Lower lobe of right lung (tissue), 2 donors: Measurements from ENCODE around the gene WDR77. TPM values are rescaled to one million over a fixed set of nuclear protein-coding genes. Genes with fewer than 3 reads are reported as not detected.

Experiments used
- ATAC-seq, 2 donors: fragments of 200-7000 bp; cut with Tn5 transposase; one replicate each; pipeline ENCODE4 v1.9.1; 2020 to 2022; ENCODE audit warnings: mild to moderate bottlenecking in 2 of 2, moderate library complexity in 2 of 2
- DNase-seq: peaks from one replicate; pipeline ENCODE4 v3.0.0-alpha.2; 2020
- H3K27ac ChIP-seq: fragments of 200-600 bp; one replicate; pipeline ENCODE4 v1.8.0; 2022
- H3K27me3 ChIP-seq: fragments of 200-600 bp; one replicate; pipeline ENCODE4 v1.8.0; 2022; ENCODE audit warnings: low read depth
- H3K36me3 ChIP-seq: fragments of 200-600 bp; one replicate; pipeline ENCODE4 v1.8.0; 2022; ENCODE audit warnings: mild to moderate bottlenecking
- H3K4me1 ChIP-seq: fragments of 200-600 bp; one replicate; pipeline ENCODE4 v1.8.0; 2022
- H3K4me3 ChIP-seq: fragments of 200-600 bp; one replicate; pipeline ENCODE4 v1.8.0; 2022; ENCODE audit warnings: mild to moderate bottlenecking
- H3K9me3 ChIP-seq: fragments of 200-600 bp; one replicate; pipeline ENCODE4 v1.8.0; 2022
- intact Hi-C: fragments of 100-400 bp; cut with DNase I; formaldehyde crosslinking; loops from one replicate; pipeline ENCODE4 v1.11.0; 2022
- total RNA-seq: library from RNA; stranded (reverse); fragmentation: NEBNext Ultra II Directional; extraction: Animal tissue kit (Norgen Biotek cat#: 25700); gene quantifications from one replicate; pipeline ENCODE4 v1.2.1, GENCODE V29; 2021
- TF ChIP-seq, protein P1 (sequence below): fragments of 200-600 bp; IDR thresholded peaks from one replicate; pipeline ENCODE4 v1.8.0; 2022; ENCODE audit warnings: antibody characterized with exemption, mild to moderate bottlenecking
- donor health status: DM: no; HTN: yes; CAD: no; lungs with severe emphysema.

The WDR77 gene
- total RNA-seq, 1 donor from 2014 or later: 15.1 TPM

GRCh38 chr1:111407301-111407700 is 41.8 kb downstream of the WDR77 start:
- intact Hi-C loops: loop anchor here (10.0 kb wide), 1 partner anchor 182 kb away; the partner anchor contains the start of gene CHI3L2
- ATAC-seq: no peak
- no peaks in the 10 kb centered on the region for H3K9me3 ChIP-seq

DNA sequence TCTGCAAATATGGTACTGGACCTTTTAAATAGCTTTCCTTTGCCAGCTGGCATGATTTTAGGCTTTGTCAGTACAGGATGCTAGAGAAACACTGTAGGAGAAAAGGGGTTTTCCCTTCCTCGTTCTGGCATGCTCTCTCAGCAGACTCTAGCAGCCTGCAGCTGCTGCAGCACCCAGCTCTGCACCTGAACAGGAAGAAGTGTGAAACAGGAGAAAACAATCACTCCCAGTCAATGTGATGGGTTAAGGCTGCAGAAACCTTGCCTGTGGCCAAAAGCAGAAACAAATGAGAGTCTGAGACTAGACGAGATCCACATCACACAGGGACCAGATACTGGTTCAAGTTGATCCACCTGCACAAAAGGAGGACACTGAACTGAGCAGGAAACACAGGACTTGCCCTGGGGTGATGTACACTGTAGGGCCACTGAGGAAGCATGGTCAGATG is 42.7 kb downstream of the WDR77 start:
- Histone ChIP-seq H3K4me3 (no peak overlapping the region), H3K4me1 (peaks cover 11% of the 10 kb centered on the region), H3K27ac (no peak overlapping the region), H3K9me3 (no peaks in the 10 kb centered on the region), H3K27me3 (peaks cover 8% of the 10 kb centered on the region), H3K36me3 (no peaks in the 10 kb centered on the region)
- intact Hi-C loops: loop anchor here (10.0 kb wide), 1 partner anchor 182 kb away; the partner anchor contains the start of gene CHI3L2
- DNase-seq (no peak), ATAC-seq (peak; percentile 86 to 89)
- TF ChIP-seq, protein P1, sequence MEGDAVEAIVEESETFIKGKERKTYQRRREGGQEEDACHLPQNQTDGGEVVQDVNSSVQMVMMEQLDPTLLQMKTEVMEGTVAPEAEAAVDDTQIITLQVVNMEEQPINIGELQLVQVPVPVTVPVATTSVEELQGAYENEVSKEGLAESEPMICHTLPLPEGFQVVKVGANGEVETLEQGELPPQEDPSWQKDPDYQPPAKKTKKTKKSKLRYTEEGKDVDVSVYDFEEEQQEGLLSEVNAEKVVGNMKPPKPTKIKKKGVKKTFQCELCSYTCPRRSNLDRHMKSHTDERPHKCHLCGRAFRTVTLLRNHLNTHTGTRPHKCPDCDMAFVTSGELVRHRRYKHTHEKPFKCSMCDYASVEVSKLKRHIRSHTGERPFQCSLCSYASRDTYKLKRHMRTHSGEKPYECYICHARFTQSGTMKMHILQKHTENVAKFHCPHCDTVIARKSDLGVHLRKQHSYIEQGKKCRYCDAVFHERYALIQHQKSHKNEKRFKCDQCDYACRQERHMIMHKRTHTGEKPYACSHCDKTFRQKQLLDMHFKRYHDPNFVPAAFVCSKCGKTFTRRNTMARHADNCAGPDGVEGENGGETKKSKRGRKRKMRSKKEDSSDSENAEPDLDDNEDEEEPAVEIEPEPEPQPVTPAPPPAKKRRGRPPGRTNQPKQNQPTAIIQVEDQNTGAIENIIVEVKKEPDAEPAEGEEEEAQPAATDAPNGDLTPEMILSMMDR: no peak

More at GRCh38 chr1:111407301-111407700, 41.8 kb downstream of the WDR77 start:
- TF ChIP-seq, protein P1: no peak
- Histone ChIP-seq H3K4me3 (no peak overlapping the region), H3K27ac (no peak overlapping the region), H3K27me3 (peaks cover 8% of the 10 kb centered on the region), H3K4me1 (peaks cover 11% of the 10 kb centered on the region), H3K36me3 (no peaks in the 10 kb centered on the region)
- DNase-seq: no peak

- DNase-seq (no peak), ATAC-seq (no peak)
- peaks cover 11% of the 10 kb centered on the region for H3K4me1 ChIP-seq
- peaks cover 8% of the 10 kb centered on the region for H3K27me3 ChIP-seq
- H3K4me3 ChIP-seq: no peak overlapping the region
- no peaks in the 10 kb centered on the region for H3K9me3 ChIP-seq
- TF ChIP-seq, protein P1: no peak
- no peak overlapping the region for H3K27ac ChIP-seq
- intact Hi-C loops: loop anchor here (10.0 kb wide), 1 partner anchor 180 kb away; the partner anchor contains the start of gene CHI3L2
- H3K36me3 ChIP-seq: no peaks in the 10 kb centered on the region
Observed at GRCh38 chr1:111404588-111404987, 44.5 kb downstream of the WDR77 start.

GRCh38 chr1:111402083-111402482 is 47.0 kb downstream of the WDR77 start:
- Histone ChIP-seq H3K4me3 (no peak overlapping the region), H3K27me3 (peaks cover 8% of the 10 kb centered on the region), H3K4me1 (peaks cover 11% of the 10 kb centered on the region), H3K27ac (no peak overlapping the region), H3K36me3 (no peaks in the 10 kb centered on the region), H3K9me3 (no peaks in the 10 kb centered on the region)
- TF ChIP-seq, protein P1: no peak
- intact Hi-C loops: loop anchor here (10.0 kb wide), 1 partner anchor 177 kb away; the partner anchor contains the start of gene CHI3L2
- no peak for ATAC-seq
- no peak for DNase-seq

GRCh38 chr1:111399792-111400610 is 49.1 kb downstream of the WDR77 start:
- Histone ChIP-seq H3K36me3 (no peaks in the 10 kb centered on the region), H3K27me3 (peaks cover 8% of the 10 kb centered on the region), H3K9me3 (no peaks in the 10 kb centered on the region), H3K4me1 (no peaks in the 10 kb centered on the region), H3K27ac (no peak overlapping the region), H3K4me3 (no peak overlapping the region)
- TF ChIP-seq, protein P1: peak; percentile 70
- peak; percentile 50 to 71 for ATAC-seq
- intact Hi-C loops: loop anchor here (10.0 kb wide), 1 partner anchor 175 kb away; the partner anchor contains the start of gene CHI3L2
- no peak for DNase-seq
